GM23338 (cell line): ENCODE data around the gene CDH4. TPM values are rescaled to one million over a fixed set of nuclear protein-coding genes. Genes with fewer than 3 reads are reported as not detected.

Experiments
- ATAC-seq: fragments of 200-7000 bp; cut with Tn5 transposase; 3 replicates; pipeline ENCODE4 v1.9.1; 2020
- DNase-seq: peaks from one replicate; pipeline ENCODE4 v3.0.0-alpha.2; 2015; ENCODE audit warnings: low spot score
- H2AFZ ChIP-seq: fragments of 200-600 bp; sonication (generic); 2 replicates; pipeline ENCODE4 v1.8.0; 2016; ENCODE audit warnings: antibody characterized with exemption, mild to moderate bottlenecking, moderate library complexity
- H3F3A ChIP-seq: fragments of 200-600 bp; sonication (generic); replicated peaks from 2 replicates; pipeline ENCODE4 v1.8.0; 2017; ENCODE audit warnings: antibody characterized with exemption, mixed run types, low read depth
- H3K27ac ChIP-seq: fragments of 200-600 bp; sonication (generic); 2 replicates; pipeline ENCODE4 v1.6.1; 2016; ENCODE audit warnings: low read depth
- H3K27me3 ChIP-seq: fragments of 200-600 bp; sonication (generic); 2 replicates; pipeline ENCODE4 v1.8.0; 2016; ENCODE audit warnings: mild to moderate bottlenecking, mixed run types, moderate library complexity; ENCODE audit not compliant: insufficient read depth
- H3K36me3 ChIP-seq: fragments of 200-600 bp; sonication (generic); 2 replicates; pipeline ENCODE4 v1.8.0; 2016; ENCODE audit warnings: mild to moderate bottlenecking; ENCODE audit not compliant: insufficient read depth
- H3K4me1 ChIP-seq: fragments of 200-600 bp; sonication (generic); 2 replicates; pipeline ENCODE4 v1.8.0; 2016; ENCODE audit warnings: mild to moderate bottlenecking, moderate library complexity; ENCODE audit not compliant: insufficient read depth
- H3K4me2 ChIP-seq: fragments of 200-600 bp; sonication (generic); 2 replicates; pipeline ENCODE4 v1.7.1; 2017; ENCODE audit warnings: mixed run types
- H3K4me3 ChIP-seq: fragments of 200-600 bp; sonication (generic); 2 replicates; pipeline ENCODE4 v1.6.1; 2016; ENCODE audit warnings: mixed run types
- H3K79me2 ChIP-seq: fragments of 200-600 bp; sonication (generic); replicated peaks from 2 replicates; pipeline ENCODE4 v1.8.0; 2017; ENCODE audit warnings: mild to moderate bottlenecking; ENCODE audit not compliant: insufficient read depth
- H3K9me2 ChIP-seq: fragments of 200-600 bp; sonication (generic); 2 replicates; pipeline ENCODE4 v1.8.0; 2017; ENCODE audit not compliant: insufficient read depth
- H4K20me1 ChIP-seq: fragments of 200-600 bp; sonication (generic); replicated peaks from 2 replicates; pipeline ENCODE4 v1.8.0; 2017; ENCODE audit warnings: mild to moderate bottlenecking; ENCODE audit not compliant: insufficient read depth
- H3K27ac Mint-ChIP-seq: 2 replicates; pipeline ENCODE4 v1.8.0; 2020; ENCODE audit warnings: inconsistent platforms, mild to moderate bottlenecking, moderate library complexity, mixed read lengths
- H3K27me3 Mint-ChIP-seq: 3 replicates; pipeline ENCODE4 v1.8.0; 2022; ENCODE audit warnings: low read depth, mild to moderate bottlenecking, moderate library complexity, mixed read lengths, inconsistent platforms; ENCODE audit not compliant: insufficient read depth, poor library complexity
- H3K36me3 Mint-ChIP-seq: 3 replicates; pipeline ENCODE4 v1.8.0; 2021; ENCODE audit warnings: low read depth, mild to moderate bottlenecking, inconsistent platforms, moderate library complexity, mixed read lengths
- H3K4me1 Mint-ChIP-seq: 3 replicates; pipeline ENCODE4 v1.8.0; 2020; ENCODE audit warnings: mild to moderate bottlenecking, inconsistent platforms, mixed read lengths
- H3K4me3 Mint-ChIP-seq: 3 replicates; pipeline ENCODE4 v1.8.0; 2021; ENCODE audit warnings: moderate library complexity, mild to moderate bottlenecking, inconsistent platforms, mixed read lengths
- H3K9me3 Mint-ChIP-seq: 3 replicates; pipeline ENCODE4 v1.8.0; 2020; ENCODE audit warnings: moderate library complexity, mild to moderate bottlenecking, inconsistent platforms, mixed read lengths
- CREB1 ChIP-seq: fragments of 250-450 bp; sonication (Bioruptor Pico); IDR thresholded peaks from 2 replicates; pipeline ENCODE4 v1.5.0; 2020; ENCODE audit warnings: low read depth, mild to moderate bottlenecking, moderate library complexity
- ETS1 ChIP-seq: IDR thresholded peaks from 2 replicates; pipeline ENCODE4 v1.6.1; 2016; ENCODE audit warnings: antibody characterized with exemption
- EZH2 ChIP-seq: fragments of 200-600 bp; sonication (generic); IDR thresholded peaks from one replicate; pipeline ENCODE4 v1.8.0; 2017; ENCODE audit warnings: antibody characterized with exemption, mild to moderate bottlenecking, low read depth; ENCODE audit not compliant: unreplicated experiment
- EZH2phosphoT487 ChIP-seq: fragments of 200-600 bp; sonication (generic); IDR thresholded peaks from one replicate; pipeline ENCODE4 v1.8.1; 2018; ENCODE audit warnings: antibody characterized with exemption; ENCODE audit not compliant: unreplicated experiment
- JUNB ChIP-seq: IDR thresholded peaks from one replicate; pipeline ENCODE4 v1.6.1; 2016; ENCODE audit warnings: antibody characterized with exemption; ENCODE audit not compliant: unreplicated experiment
- NANOG ChIP-seq: IDR thresholded peaks from 2 replicates; pipeline ENCODE4 v1.6.1; 2016; ENCODE audit warnings: antibody characterized with exemption, borderline replicate concordance
- POLR2AphosphoS5 ChIP-seq: IDR thresholded peaks from 2 replicates; pipeline ENCODE4 v1.6.1; 2016; ENCODE audit warnings: antibody characterized with exemption, low read depth
- STAT1 ChIP-seq: IDR thresholded peaks from one replicate; pipeline ENCODE4 v1.6.1; 2016; ENCODE audit warnings: antibody characterized with exemption; ENCODE audit not compliant: unreplicated experiment
- ZNF114 ChIP-seq: fragments of 250-450 bp; sonication (Bioruptor Pico); IDR thresholded peaks from 2 replicates; pipeline ENCODE4 v1.5.0; 2020; ENCODE audit warnings: mild to moderate bottlenecking, moderate library complexity
- ZNF331 ChIP-seq: fragments of 250-450 bp; sonication (Bioruptor Pico); IDR thresholded peaks from 2 replicates; pipeline ENCODE4 v1.5.0; 2020; ENCODE audit warnings: low read depth, mild to moderate bottlenecking, moderate library complexity
- ZNF462 ChIP-seq: fragments of 250-450 bp; sonication (Bioruptor Pico); IDR thresholded peaks from 2 replicates; pipeline ENCODE4 v1.5.0; 2020; ENCODE audit warnings: mild to moderate bottlenecking, moderate library complexity
- polyA plus RNA-seq: library from polyadenylated mRNA; unstranded; fragments of >200 nt; fragmentation: Nextera tagmentation; extraction: Ambion mirVana; gene quantifications from 2 replicates; pipeline ENCODE4 v1.2.1, GENCODE V29; 2016
- total RNA-seq: library from RNA; depleted of rRNA; stranded (reverse); fragments of >200 nt; shearing (Covaris generic); gene quantifications from 2 replicates; pipeline ENCODE4 v1.2.3, GENCODE V29; 2014
- TF ChIP-seq, protein P1 (sequence below): IDR thresholded peaks from one replicate; pipeline ENCODE4 v1.6.1; 2018; ENCODE audit warnings: antibody characterized with exemption; ENCODE audit not compliant: unreplicated experiment
- TF ChIP-seq, protein P2 (sequence below), 2 experiments: fragments of 200-600 bp in 1 of 2; sonication (generic) in 1 of 2; conservative IDR thresholded peaks; 2 replicates each; pipeline versions ENCODE4 v1.5.1 to v1.6.1; 2016 to 2017; ENCODE audit warnings: antibody characterized with exemption in 2 of 2, low read depth in 2 of 2, mild to moderate bottlenecking in 2 of 2, moderate library complexity in 1 of 2

Gene CDH4
- total and polyA plus RNA-seq, 2 experiments from 2014 or later = 1.2 to 4.2 TPM

- TF ChIP-seq JUNB (no peak), POLR2AphosphoS5 (no peak), ZNF462 (CRISPR knock-in tag) (no peak), STAT1 (no peak), ZNF114 (CRISPR knock-in tag) (no peak), NANOG (no peak), EZH2 (no peak), EZH2phosphoT487 (no peak), CREB1 (CRISPR knock-in tag) (no peak), ETS1 (no peak), ZNF331 (no peak)
- TF ChIP-seq, protein P1, sequence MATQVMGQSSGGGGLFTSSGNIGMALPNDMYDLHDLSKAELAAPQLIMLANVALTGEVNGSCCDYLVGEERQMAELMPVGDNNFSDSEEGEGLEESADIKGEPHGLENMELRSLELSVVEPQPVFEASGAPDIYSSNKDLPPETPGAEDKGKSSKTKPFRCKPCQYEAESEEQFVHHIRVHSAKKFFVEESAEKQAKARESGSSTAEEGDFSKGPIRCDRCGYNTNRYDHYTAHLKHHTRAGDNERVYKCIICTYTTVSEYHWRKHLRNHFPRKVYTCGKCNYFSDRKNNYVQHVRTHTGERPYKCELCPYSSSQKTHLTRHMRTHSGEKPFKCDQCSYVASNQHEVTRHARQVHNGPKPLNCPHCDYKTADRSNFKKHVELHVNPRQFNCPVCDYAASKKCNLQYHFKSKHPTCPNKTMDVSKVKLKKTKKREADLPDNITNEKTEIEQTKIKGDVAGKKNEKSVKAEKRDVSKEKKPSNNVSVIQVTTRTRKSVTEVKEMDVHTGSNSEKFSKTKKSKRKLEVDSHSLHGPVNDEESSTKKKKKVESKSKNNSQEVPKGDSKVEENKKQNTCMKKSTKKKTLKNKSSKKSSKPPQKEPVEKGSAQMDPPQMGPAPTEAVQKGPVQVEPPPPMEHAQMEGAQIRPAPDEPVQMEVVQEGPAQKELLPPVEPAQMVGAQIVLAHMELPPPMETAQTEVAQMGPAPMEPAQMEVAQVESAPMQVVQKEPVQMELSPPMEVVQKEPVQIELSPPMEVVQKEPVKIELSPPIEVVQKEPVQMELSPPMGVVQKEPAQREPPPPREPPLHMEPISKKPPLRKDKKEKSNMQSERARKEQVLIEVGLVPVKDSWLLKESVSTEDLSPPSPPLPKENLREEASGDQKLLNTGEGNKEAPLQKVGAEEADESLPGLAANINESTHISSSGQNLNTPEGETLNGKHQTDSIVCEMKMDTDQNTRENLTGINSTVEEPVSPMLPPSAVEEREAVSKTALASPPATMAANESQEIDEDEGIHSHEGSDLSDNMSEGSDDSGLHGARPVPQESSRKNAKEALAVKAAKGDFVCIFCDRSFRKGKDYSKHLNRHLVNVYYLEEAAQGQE = no peak
- TF ChIP-seq, protein P2, sequence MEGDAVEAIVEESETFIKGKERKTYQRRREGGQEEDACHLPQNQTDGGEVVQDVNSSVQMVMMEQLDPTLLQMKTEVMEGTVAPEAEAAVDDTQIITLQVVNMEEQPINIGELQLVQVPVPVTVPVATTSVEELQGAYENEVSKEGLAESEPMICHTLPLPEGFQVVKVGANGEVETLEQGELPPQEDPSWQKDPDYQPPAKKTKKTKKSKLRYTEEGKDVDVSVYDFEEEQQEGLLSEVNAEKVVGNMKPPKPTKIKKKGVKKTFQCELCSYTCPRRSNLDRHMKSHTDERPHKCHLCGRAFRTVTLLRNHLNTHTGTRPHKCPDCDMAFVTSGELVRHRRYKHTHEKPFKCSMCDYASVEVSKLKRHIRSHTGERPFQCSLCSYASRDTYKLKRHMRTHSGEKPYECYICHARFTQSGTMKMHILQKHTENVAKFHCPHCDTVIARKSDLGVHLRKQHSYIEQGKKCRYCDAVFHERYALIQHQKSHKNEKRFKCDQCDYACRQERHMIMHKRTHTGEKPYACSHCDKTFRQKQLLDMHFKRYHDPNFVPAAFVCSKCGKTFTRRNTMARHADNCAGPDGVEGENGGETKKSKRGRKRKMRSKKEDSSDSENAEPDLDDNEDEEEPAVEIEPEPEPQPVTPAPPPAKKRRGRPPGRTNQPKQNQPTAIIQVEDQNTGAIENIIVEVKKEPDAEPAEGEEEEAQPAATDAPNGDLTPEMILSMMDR (conservative IDR thresholded peaks at IDR 0.05; ENCODE audit: low read depth in 2 of 2) = no peak
- no peak overlapping the region for H3K27ac ChIP-seq
- DNase-seq (no peak), ATAC-seq (no peak)
- no peak overlapping the region for H2AFZ ChIP-seq
- Mint-ChIP-seq H3K9me3 (peaks cover 13% of the 10 kb centered on the region), H3K36me3 (peaks cover 9% of the 10 kb centered on the region; the same call in 2 of the 3 replicates), H3K4me3 (no peak overlapping the region; the same call in 2 of the 3 replicates), H3K27ac (no peak overlapping the region), H3K4me1 (0 out of 3 replicates have a peak, but pooled peaks cover 6% of the 10 kb centered on the region), H3K27me3 (peaks cover 9% of the 10 kb centered on the region)
- H4K20me1 ChIP-seq = no peaks in the 10 kb centered on the region
- H3K4me1 ChIP-seq = peaks cover 4% of the 10 kb centered on the region
- no peak overlapping the region for H3K4me2 ChIP-seq
- no peak overlapping the region for H3K4me3 ChIP-seq
- no peaks in the 10 kb centered on the region for H3K79me2 ChIP-seq
- no peaks in the 10 kb centered on the region for H3K9me2 ChIP-seq
- H3K27me3 ChIP-seq = no peaks in the 10 kb centered on the region
- no peaks in the 10 kb centered on the region for H3K36me3 ChIP-seq
- H3F3A ChIP-seq = no peaks in the 10 kb centered on the region
Measured at GRCh38 chr20:61476956-61477355, 224.9 kb downstream of the CDH4 start.
